ENCODE results near the gene GRM4. TPM values are rescaled to one million over a fixed set of nuclear protein-coding genes. Genes with fewer than 3 reads are reported as not detected.

The GRM4 gene
- total RNA-seq, 1 donor from 2014 or later, result 0.29 TPM

DNA sequence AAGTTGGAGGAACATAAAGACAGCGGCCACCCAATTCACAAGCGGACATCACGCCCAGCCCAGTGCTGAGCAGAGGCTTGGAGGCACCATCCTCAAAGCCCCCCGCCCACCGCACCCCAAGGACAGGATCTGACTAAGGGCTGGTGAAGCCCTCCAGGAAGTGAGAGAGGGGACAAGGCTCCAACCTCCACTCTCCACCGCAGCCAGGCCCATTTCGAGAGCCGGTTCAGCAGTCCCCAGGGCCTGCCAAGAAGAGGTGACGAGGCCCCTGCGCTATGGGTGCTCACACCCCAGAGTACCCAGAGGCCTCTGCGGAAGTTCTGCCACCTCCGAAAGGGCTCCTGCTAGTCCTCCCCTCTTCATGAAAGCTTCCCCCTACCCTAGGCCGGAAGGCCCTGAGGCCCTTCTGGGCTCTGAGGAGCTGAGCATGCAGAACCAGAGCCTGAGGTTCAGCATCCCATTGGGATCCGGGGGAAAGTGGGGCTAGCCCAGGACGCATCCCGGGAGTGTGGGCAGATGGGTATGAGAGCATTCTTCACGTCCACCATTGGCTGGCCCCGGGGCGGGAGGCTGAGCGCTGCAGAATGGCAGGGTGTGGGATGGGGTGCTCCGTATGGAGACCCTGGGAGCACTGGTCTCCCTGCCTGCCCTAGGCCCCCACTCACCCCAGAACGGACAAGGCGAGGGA is 2.5 kb downstream of the GRM4 start:
- Histone ChIP-seq H3K27me3 (peaks cover 80% of the 10 kb centered on the region), H3K4me3 (peak overlapping the region; percentile 34), H3K9me3 (no peaks in the 10 kb centered on the region), H3K36me3 (no peaks in the 10 kb centered on the region), H3K27ac (no peak overlapping the region), H3K4me1 (peaks cover 17% of the 10 kb centered on the region)
- TF ChIP-seq, protein P1, sequence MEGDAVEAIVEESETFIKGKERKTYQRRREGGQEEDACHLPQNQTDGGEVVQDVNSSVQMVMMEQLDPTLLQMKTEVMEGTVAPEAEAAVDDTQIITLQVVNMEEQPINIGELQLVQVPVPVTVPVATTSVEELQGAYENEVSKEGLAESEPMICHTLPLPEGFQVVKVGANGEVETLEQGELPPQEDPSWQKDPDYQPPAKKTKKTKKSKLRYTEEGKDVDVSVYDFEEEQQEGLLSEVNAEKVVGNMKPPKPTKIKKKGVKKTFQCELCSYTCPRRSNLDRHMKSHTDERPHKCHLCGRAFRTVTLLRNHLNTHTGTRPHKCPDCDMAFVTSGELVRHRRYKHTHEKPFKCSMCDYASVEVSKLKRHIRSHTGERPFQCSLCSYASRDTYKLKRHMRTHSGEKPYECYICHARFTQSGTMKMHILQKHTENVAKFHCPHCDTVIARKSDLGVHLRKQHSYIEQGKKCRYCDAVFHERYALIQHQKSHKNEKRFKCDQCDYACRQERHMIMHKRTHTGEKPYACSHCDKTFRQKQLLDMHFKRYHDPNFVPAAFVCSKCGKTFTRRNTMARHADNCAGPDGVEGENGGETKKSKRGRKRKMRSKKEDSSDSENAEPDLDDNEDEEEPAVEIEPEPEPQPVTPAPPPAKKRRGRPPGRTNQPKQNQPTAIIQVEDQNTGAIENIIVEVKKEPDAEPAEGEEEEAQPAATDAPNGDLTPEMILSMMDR (IDR thresholded peaks at IDR 0.05), result no peak
- no peak for ATAC-seq
- intact Hi-C loops (cut with DNase I), result no loop called here
- DNase-seq, result no peak

DNA sequence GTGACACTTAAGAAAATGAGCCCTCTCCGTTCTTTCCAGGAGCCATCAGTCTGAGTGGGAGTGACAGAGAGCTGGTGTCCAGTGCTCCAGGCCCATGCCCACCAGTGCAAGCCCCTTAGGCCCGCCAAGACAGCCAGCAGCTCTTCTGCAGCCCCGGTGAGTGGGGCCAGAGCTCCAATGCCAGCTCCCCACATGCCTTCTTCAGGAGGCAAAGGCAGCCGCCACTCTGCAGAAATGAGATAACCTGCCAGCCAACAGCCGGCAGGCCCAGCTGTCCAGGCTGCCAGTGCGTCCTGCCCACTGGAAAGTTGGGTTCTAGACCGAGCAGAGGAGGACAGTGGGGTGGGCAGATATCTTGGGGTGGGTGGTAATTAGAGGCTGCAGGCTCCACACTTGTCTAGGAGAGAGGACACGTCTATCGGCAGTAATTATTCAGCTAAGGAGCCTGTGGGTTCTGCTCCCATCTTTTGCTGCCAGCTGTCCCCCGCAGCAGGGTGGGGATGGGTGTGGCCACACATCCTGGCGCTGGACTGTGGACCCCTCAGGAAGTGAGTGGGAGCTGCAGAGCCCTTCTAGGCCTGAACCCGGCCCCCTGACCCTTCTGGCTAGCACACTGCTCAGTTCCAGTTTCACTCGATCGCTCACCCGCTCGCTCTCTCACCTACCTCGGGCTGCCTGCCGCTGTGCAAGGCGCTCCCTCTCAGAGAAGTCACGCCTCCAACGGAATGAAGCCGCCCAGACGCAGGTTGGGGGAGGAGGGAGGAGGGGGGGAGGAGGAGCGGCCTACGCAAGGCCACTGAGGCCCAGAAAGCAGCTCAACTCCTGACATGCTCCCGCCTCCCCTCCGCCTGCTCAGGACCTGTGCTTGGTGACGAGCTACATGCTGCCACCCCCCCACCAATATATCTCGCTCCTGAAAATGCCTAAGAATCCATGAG is 3.6 kb downstream of the GRM4 start:
- Histone ChIP-seq H3K27ac (no peak overlapping the region), H3K27me3 (peaks cover 85% of the 10 kb centered on the region), H3K4me1 (peaks cover 17% of the 10 kb centered on the region), H3K4me3 (no peak overlapping the region), H3K36me3 (no peaks in the 10 kb centered on the region), H3K9me3 (no peaks in the 10 kb centered on the region)
- TF ChIP-seq, protein P1 (IDR thresholded peaks at IDR 0.05), result no peak
- DNase-seq (no peak), ATAC-seq (peak; percentile 25)
- intact Hi-C loops (cut with DNase I), result no loop called here

DNA sequence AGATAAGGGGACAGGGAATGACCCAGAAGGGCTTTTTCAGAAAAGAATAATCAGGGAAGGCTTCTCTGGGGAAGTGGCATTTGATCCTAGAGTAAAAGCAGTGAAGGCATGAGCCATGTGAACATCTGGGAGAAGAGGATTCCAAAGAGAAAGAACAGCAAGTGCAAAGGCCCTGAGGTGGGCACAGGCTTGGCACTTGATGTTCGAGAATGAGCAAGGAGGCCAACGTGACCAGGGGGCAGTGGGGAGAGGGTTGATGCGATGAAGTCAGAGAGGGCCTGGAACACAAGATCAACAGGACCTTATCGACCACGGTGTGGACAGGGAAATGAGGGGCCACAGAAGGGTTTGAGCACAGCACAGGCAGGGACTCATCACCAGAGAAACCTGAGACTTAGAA is 5.8 kb downstream of the GRM4 start:
- no peak overlapping the region for H3K4me3 ChIP-seq
- H3K36me3 ChIP-seq, result no peaks in the 10 kb centered on the region
- H3K4me1 ChIP-seq, result peaks cover 17% of the 10 kb centered on the region
- H3K27me3 ChIP-seq, result peaks cover 84% of the 10 kb centered on the region
- TF ChIP-seq, protein P1 (IDR thresholded peaks at IDR 0.05), result no peak
- DNase-seq (no peak), ATAC-seq (no peak)
- no peaks in the 10 kb centered on the region for H3K9me3 ChIP-seq
- intact Hi-C loops (cut with DNase I), result no loop called here
- H3K27ac ChIP-seq, result no peak overlapping the region

DNA sequence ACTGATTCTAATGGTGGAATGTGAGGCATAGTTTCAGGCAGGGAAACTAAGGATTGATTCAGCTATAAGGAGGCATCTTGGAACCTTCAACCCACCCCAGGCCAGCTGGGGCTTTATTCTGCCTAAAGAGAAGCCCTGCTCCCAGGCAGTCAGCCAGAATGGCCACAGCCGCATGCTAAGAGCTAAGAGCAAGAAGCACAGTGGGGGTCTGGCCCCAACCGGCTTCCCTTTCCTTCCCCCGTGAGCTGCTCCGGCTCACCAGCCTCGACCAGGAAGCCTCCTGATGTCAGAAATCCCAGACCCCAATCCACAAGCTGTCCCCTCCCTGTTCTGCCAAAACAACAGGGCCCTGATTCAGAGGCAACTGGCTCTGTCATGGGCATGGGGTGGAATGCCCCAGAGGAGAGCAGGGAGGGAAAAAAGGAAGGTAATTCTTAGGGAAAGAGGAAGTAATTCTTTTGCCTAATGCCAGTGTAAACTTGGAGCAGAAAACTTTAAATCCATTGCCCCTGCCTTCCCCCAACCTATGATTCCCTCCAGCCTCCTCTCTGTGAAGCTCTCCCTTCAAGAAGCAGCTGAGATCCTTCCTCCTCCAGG is 6.9 kb downstream of the GRM4 start:
- H3K27me3 ChIP-seq, result peaks cover 79% of the 10 kb centered on the region
- TF ChIP-seq, protein P1 (IDR thresholded peaks at IDR 0.05), result no peak
- H3K36me3 ChIP-seq, result no peaks in the 10 kb centered on the region
- DNase-seq (no peak), ATAC-seq (no peak)
- intact Hi-C loops (cut with DNase I), result no loop called here
- peaks cover 8% of the 10 kb centered on the region for H3K4me1 ChIP-seq
- no peaks in the 10 kb centered on the region for H3K9me3 ChIP-seq
- H3K27ac ChIP-seq, result no peak overlapping the region
- H3K4me3 ChIP-seq, result no peak overlapping the region

DNA sequence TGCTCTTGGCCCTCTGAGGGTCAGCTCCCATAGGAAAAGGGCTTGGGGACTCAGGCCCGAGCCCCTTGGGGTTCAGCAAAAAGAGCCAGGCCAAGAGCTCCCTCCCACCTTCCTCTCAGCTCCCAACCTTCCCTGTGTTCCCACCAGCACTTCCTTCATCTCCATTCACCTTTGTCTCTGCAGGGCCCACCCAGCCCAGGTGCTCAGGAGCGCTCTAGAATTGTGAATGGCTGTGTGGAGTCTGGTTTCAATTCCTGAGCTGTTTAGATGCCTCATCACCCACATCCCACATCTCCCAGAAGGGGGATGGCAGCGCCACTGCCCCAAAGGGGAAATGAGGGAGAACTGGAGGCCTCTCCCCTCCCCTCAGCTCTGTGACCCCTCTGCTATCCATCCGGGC is 7.7 kb downstream of the GRM4 start:
- H3K9me3 ChIP-seq, result no peaks in the 10 kb centered on the region

More for the DNA sequence above, 7.7 kb downstream of the GRM4 start:
- H3K27me3 ChIP-seq, result peaks cover 70% of the 10 kb centered on the region
- H3K27ac ChIP-seq, result no peak overlapping the region
- H3K36me3 ChIP-seq, result no peaks in the 10 kb centered on the region
- no peak for ATAC-seq
- TF ChIP-seq, protein P1 (IDR thresholded peaks at IDR 0.05), result no peak
- no peak overlapping the region for H3K4me3 ChIP-seq
- no peaks in the 10 kb centered on the region for H3K4me1 ChIP-seq
- intact Hi-C loops (cut with DNase I), result no loop called here
- DNase-seq, result no peak

Measured in upper lobe of right lung (tissue), 1 donor.